Measurements from ENCODE around the gene TFF2. TPM values are rescaled to one million over a fixed set of nuclear protein-coding genes. Genes with fewer than 3 reads are reported as not detected.

The TFF2 gene
- total and polyA plus RNA-seq, 2 of the 4 experiments (the other 2 are of a cell fraction) = not detected

DNA sequence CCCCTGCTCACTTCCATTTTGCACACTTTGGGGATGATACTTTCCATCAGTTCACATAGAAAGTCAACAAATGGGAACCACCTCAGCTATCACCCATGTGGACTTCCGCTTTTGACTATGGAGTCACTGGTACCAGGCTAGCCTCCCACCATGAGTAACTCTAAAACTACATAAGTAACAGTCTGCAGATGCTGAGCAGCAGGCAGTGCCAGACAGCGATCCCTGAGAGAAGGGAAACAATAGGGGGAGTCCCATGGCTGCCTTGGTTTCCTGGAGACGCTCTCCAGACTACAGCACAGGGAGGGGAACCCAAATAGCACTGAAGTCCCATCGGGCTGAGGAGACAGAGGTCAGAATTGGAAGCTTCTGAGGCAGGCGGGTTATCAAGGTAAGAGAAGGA lies 2.8 kb upstream of the TFF2 start:
- H3K9ac ChIP-seq (ENCODE audit: low read depth, low read length) = no peak overlapping the region
- no peaks in the 10 kb centered on the region for H3K9me1 ChIP-seq (ENCODE audit: insufficient read depth, low read length)
- H3K36me3 ChIP-seq (ENCODE audit: control insufficient read depth, insufficient read depth, low read length) = no peaks in the 10 kb centered on the region
- H2BK120ac ChIP-seq (ENCODE audit: low read depth, low read length) = no peak overlapping the region
- no peak overlapping the region for H3K4ac ChIP-seq (ENCODE audit: low read depth, low read length)
- H4K5ac ChIP-seq (ENCODE audit: low read depth, low read length) = no peak overlapping the region
- no peak overlapping the region for H2BK20ac ChIP-seq (ENCODE audit: low read depth, low read length)
- no peak for ATAC-seq (ENCODE audit: low read depth)
- no peak overlapping the region for H2BK15ac ChIP-seq (ENCODE audit: low read depth, low read length)
- no peak for TF ChIP-seq BHLHE40 (IDR thresholded peaks at IDR 0.05; ENCODE audit: low read depth, low read length)
- TF ChIP-seq RFX5 (IDR thresholded peaks at IDR 0.05; ENCODE audit: low read depth, low read length) = no peak
- H2AFZ ChIP-seq (replicated peaks; ENCODE audit: low read length, poor library complexity) = no peak overlapping the region
- no peak overlapping the region for H3K23ac ChIP-seq (ENCODE audit: low read depth, low read length)
- no peak overlapping the region for H3K4me2 ChIP-seq (ENCODE audit: low read depth, low read length)
- H3K14ac ChIP-seq (replicated peaks; ENCODE audit: low read depth, low read length) = no peak overlapping the region
- H2BK5ac ChIP-seq (ENCODE audit: low read depth, low read length, poor library complexity, severe bottlenecking) = no peak overlapping the region
- H4K8ac ChIP-seq (ENCODE audit: low read depth in 2 of 2, low read length in 2 of 2) = no peak overlapping the region
- no TSS peak for BruUV-seq (replicated peaks)
- 80% methylated on average over 1 of the region's 5 CpGs; no CpG with 5 or more reads in 1 of the 2 experiments for WGBS, 2 experiments (ENCODE audit: extremely low coverage in 2 of 2, insufficient read length in 1 of 2)
- no peak overlapping the region for H2AK9ac ChIP-seq (replicated peaks; ENCODE audit: low read depth, low read length, poor library complexity)
- H4K91ac ChIP-seq (ENCODE audit: insufficient read depth, low read depth, low read length) = no peak overlapping the region
- CTCF ChIA-PET = no interaction called here
- POLR2A ChIA-PET (ENCODE audit: unreplicated experiment) = no interaction called here
- DNase-seq = no peak
- H4K20me1 ChIP-seq (ENCODE audit: insufficient read depth, low read length) = no peaks in the 10 kb centered on the region
- H3K56ac ChIP-seq (ENCODE audit: extremely low read depth, insufficient read depth, low read length) = no peak overlapping the region
- H3K18ac ChIP-seq (ENCODE audit: low read depth, low read length) = no peak overlapping the region
- H3K27me3 ChIP-seq (ENCODE audit: control insufficient read depth, insufficient read depth, low read length) = peaks cover 19% of the 10 kb centered on the region
- no peak overlapping the region for H2AK5ac ChIP-seq (ENCODE audit: low read depth, low read length)
- H3K79me1 ChIP-seq (ENCODE audit: low read depth in 1 of 2, low read length in 2 of 2) = no peaks in the 10 kb centered on the region
- no peak overlapping the region for H3K27ac ChIP-seq (ENCODE audit: insufficient read depth, low read length)
- in situ Hi-C loops (cut with MboI; ENCODE audit: low sequenced_read_pairs) (no loop called here), intact Hi-C loops (cut with micrococcal nuclease) (no loop called here), dilution Hi-C loops (cut with HindIII; ENCODE audit: low sequenced_read_pairs, unreplicated experiment) (no loop called here)
- no peaks in the 10 kb centered on the region for H3K4me1 ChIP-seq (ENCODE audit: control insufficient read depth, insufficient read depth, low read length)
- H3K4me3 ChIP-seq (ENCODE audit: insufficient read depth, low read depth, low read length) = no peak overlapping the region
- H3K9me3 ChIP-seq (ENCODE audit: control insufficient read depth, insufficient read depth, low read length) = no peaks in the 10 kb centered on the region; the same call in 1 of the 2 replicates
